G401.6 (cell line): ENCODE measurements around the gene FPR3.
A peak's percentile ranks its signal among the peaks of the same experiment; 100 is the strongest.
"Not testable (repeated sequence)": the region's sequence is repeated elsewhere in the genome, so short reads cannot be mapped to it uniquely, and the experiment has no call there.

Experiments
- FAIRE-seq: peaks from 2 replicates; lab custom pipeline; 2012; peaks lifted over from hg19 to GRCh38; lab: Jason Lieb, UNC

The FPR3 gene

GRCh38 chr19:51794885-51795490, at the start of gene FPR3:
FPR3 (plus strand) TSS chr19:51795157; CDS start chr19:51823749, 28,592 bp downstream.
- no peak for FAIRE-seq

GRCh38 chr19:51746731-51747130, 48.2 kb upstream of the FPR3 start:
- FAIRE-seq = no peak

GRCh38 chr19:51749979-51750378, 45.0 kb upstream of the FPR3 start:
- no peak for FAIRE-seq

- FAIRE-seq = no peak
Measured at GRCh38 chr19:51750400-51751094, 44.4 kb upstream of the FPR3 start.

- FAIRE-seq = no peak
Measured at GRCh38 chr19:51751655-51752054, 43.3 kb upstream of the FPR3 start, which contains the start of gene FPR1. FPR1 (minus strand) TSS chr19:51751878; CDS start chr19:51746994, 4,884 bp downstream.

GRCh38 chr19:51754109-51754508, 40.8 kb upstream of the FPR3 start:
- FAIRE-seq = no peak

GRCh38 chr19:51754770-51755169, 40.2 kb upstream of the FPR3 start:
- no peak for FAIRE-seq

- FAIRE-seq = no peak
Measured at GRCh38 chr19:51755571-51755970, 39.4 kb upstream of the FPR3 start.

GRCh38 chr19:51760697-51761356, 34.1 kb upstream of the FPR3 start, which contains the start of gene FPR2:
FPR2 (plus strand) TSS chr19:51761180; CDS start chr19:51768659, 7,479 bp downstream.
- FAIRE-seq = no peak

- no peak for FAIRE-seq
Measured at GRCh38 chr19:51761696-51762095, 33.3 kb upstream of the FPR3 start.

GRCh38 chr19:51765086-51765485, 29.9 kb upstream of the FPR3 start:
- no peak for FAIRE-seq

- no peak for FAIRE-seq
Measured at GRCh38 chr19:51766461-51766860, 28.5 kb upstream of the FPR3 start.

- no peak for FAIRE-seq
Measured at GRCh38 chr19:51771376-51772130, 23.4 kb upstream of the FPR3 start.

GRCh38 chr19:51772977-51773376, 22.0 kb upstream of the FPR3 start:
- FAIRE-seq = no peak

GRCh38 chr19:51776561-51776960, 18.4 kb upstream of the FPR3 start:
- FAIRE-seq = not testable (repeated sequence)

- FAIRE-seq = peak; percentile 79
Measured at GRCh38 chr19:51777570-51778462, 17.1 kb upstream of the FPR3 start.

GRCh38 chr19:51779181-51779580, 15.8 kb upstream of the FPR3 start:
- FAIRE-seq = no peak

GRCh38 chr19:51779703-51780102, 15.3 kb upstream of the FPR3 start:
- FAIRE-seq = no peak

GRCh38 chr19:51780270-51780669, 14.7 kb upstream of the FPR3 start:
- no peak for FAIRE-seq

- no peak for FAIRE-seq
Measured at GRCh38 chr19:51781999-51782398, 13.0 kb upstream of the FPR3 start.

GRCh38 chr19:51783372-51783771, 11.6 kb upstream of the FPR3 start:
- no peak for FAIRE-seq
